GM12865 (cell line): ENCODE data around the gene PTPRK.

Experiments used
- DNase-seq: peaks from one replicate; pipeline ENCODE4 v3.0.0; 2010; ENCODE audit warnings: low read depth
- H3K4me3 ChIP-seq: 2 replicates; pipeline ENCODE4 v1.5.1; 2011; ENCODE audit warnings: mild to moderate bottlenecking, low read depth, low read length, control low read depth
- CTCF ChIP-seq: IDR thresholded peaks from 2 replicates; pipeline ENCODE4 v1.5.1; 2011; ENCODE audit warnings: low read length, control low read depth, low read depth, inconsistent platforms; ENCODE audit not compliant: insufficient read depth; ENCODE audit errors: missing control alignments

The PTPRK gene

DNA sequence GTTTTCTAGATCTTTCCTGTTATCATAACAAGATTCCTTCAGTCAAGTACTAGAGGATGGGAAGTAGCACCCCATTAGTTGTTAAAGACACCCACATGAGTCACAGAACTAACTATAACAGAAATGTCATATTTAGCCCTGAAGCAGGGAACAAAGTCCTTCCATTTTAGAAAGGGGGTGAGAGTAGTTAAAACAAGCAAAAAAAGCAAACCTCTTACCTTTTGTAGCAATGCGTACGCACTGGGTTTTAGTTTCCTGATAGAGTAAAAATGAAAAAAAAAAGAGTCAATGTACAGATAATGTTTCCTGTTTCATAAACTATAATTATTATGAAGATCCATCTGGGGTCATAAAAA lies 455.9 kb downstream of the PTPRK start:
- no peak for TF ChIP-seq CTCF
- DNase-seq, result no peak
- H3K4me3 ChIP-seq, result no peak overlapping the region

- TF ChIP-seq CTCF, result no peak
- H3K4me3 ChIP-seq, result no peak overlapping the region
- no peak for DNase-seq
These were observed 456.4 kb downstream of the PTPRK start for GRCh38 chr6:128063850-128064539.

- DNase-seq, result no peak
- TF ChIP-seq CTCF, result no peak
- no peak overlapping the region for H3K4me3 ChIP-seq
These were observed 457.4 kb downstream of the PTPRK start for GRCh38 chr6:128062882-128063603.

- DNase-seq, result no peak
- no peak overlapping the region for H3K4me3 ChIP-seq
- TF ChIP-seq CTCF, result no peak
These were observed 462.5 kb downstream of the PTPRK start for GRCh38 chr6:128057946-128058345.

DNA sequence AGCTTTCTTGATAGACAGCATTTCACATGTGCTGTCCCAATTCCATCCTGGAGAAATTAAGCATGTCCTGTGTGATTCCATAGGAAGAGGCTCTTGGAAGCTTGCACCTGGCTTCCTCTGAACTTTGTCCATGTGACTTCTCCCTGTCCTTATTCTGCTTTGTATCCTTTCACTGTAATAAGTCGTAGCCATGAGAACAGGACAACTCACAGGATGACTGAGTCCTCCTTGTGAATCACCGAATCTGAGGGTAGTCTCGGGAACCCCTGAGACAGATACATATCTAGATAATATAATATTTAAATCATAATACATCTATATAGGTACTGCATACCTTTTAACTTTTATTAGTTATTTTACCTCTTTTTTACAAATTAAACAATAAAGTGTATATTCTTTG lies 462.9 kb downstream of the PTPRK start:
- no peak overlapping the region for H3K4me3 ChIP-seq
- no peak for DNase-seq
- TF ChIP-seq CTCF, result no peak

- DNase-seq, result no peak
- no peak overlapping the region for H3K4me3 ChIP-seq
- TF ChIP-seq CTCF, result no peak
These were observed 467.3 kb downstream of the PTPRK start for GRCh38 chr6:128053109-128053508.
